Gastroesophageal sphincter (tissue), 3 donors: ENCODE results near the gene HIVEP3.

Source experiments
- CTCF ChIP-seq, 4 experiments: fragments of 200-600 bp in 2 of 4; fragments of 450-650 bp in 2 of 4; sonication (generic) in 1 of 4; IDR thresholded peaks; one replicate each; pipeline ENCODE4 v1.5.1; 2017 to 2019; ENCODE audit warnings: antibody characterized with exemption in 4 of 4, mild to moderate bottlenecking in 2 of 4, moderate library complexity in 2 of 4
- EP300 ChIP-seq: sonication (generic); formaldehyde crosslinking; IDR thresholded peaks from one replicate; pipeline ENCODE4 v1.6.1; 2017; ENCODE audit warnings: antibody characterized with exemption, mild to moderate bottlenecking
- POLR2A ChIP-seq, 2 donors: fragments of 450-650 bp; IDR thresholded peaks; one replicate each; pipeline ENCODE4 v1.6.1; 2017; ENCODE audit warnings: antibody characterized with exemption in 2 of 2, mild to moderate bottlenecking in 2 of 2, moderate library complexity in 1 of 2
- POLR2AphosphoS5 ChIP-seq: sonication (generic); formaldehyde crosslinking; IDR thresholded peaks from one replicate; pipeline ENCODE4 v1.6.1; 2017; ENCODE audit warnings: antibody characterized with exemption

GRCh38 chr1:41835485-41835884 is 83.2 kb downstream of the HIVEP3 start:
- no peak for TF ChIP-seq CTCF (IDR thresholded peaks at IDR 0.05)
- no peak for TF ChIP-seq POLR2A (IDR thresholded peaks at IDR 0.05)
- TF ChIP-seq POLR2AphosphoS5, result no peak
- no peak for TF ChIP-seq EP300
